GM18526 (cell line): ENCODE data around the gene SEZ6.

Experiments
- POLR2A ChIP-seq: IDR thresholded peaks from 3 replicates; pipeline ENCODE4 v1.6.1; 2011; ENCODE audit not compliant: insufficient read length; ENCODE audit errors: extremely low read depth

The SEZ6 gene

GRCh38 chr17:28997806-28998205, 8.0 kb downstream of the SEZ6 start:
- TF ChIP-seq POLR2A: no peak

- TF ChIP-seq POLR2A: no peak
These were observed 9.2 kb downstream of the SEZ6 start for GRCh38 chr17:28996554-28997096.

- TF ChIP-seq POLR2A: no peak
These were observed 12.0 kb downstream of the SEZ6 start for GRCh38 chr17:28993645-28994426.

GRCh38 chr17:28992625-28993600, 12.9 kb downstream of the SEZ6 start:
- TF ChIP-seq POLR2A: no peak

- no peak for TF ChIP-seq POLR2A
These were observed 13.6 kb downstream of the SEZ6 start for GRCh38 chr17:28992185-28992584.

- TF ChIP-seq POLR2A: no peak
These were observed 14.1 kb downstream of the SEZ6 start for GRCh38 chr17:28991779-28992178.

- no peak for TF ChIP-seq POLR2A
These were observed 16.8 kb downstream of the SEZ6 start for GRCh38 chr17:28989028-28989427.

- no peak for TF ChIP-seq POLR2A
These were observed 17.4 kb downstream of the SEZ6 start for GRCh38 chr17:28988475-28988874.

GRCh38 chr17:28986714-28987655, 18.8 kb downstream of the SEZ6 start:
- no peak for TF ChIP-seq POLR2A

GRCh38 chr17:28985950-28986713, 19.7 kb downstream of the SEZ6 start:
- TF ChIP-seq POLR2A: no peak

GRCh38 chr17:28983286-28984230, 22.3 kb downstream of the SEZ6 start:
- TF ChIP-seq POLR2A: no peak

- no peak for TF ChIP-seq POLR2A
These were observed 23.6 kb downstream of the SEZ6 start for GRCh38 chr17:28982131-28982793.
